K562 (cell line): Measurements from ENCODE around the gene OR2V2. TPM values are rescaled to one million over a fixed set of nuclear protein-coding genes. Genes with fewer than 3 reads are reported as not detected.

Source experiments
- CBX8 ChIP-seq: fragments of 200-600 bp; sonication (generic); IDR thresholded peaks from 2 replicates; pipeline ENCODE4 v1.6.1; 2012; ENCODE audit warnings: borderline replicate concordance, mixed run types, low read depth, mild to moderate bottlenecking, moderate library complexity, mixed read lengths, low read length, control low read depth, inconsistent platforms; ENCODE audit not compliant: poor library complexity, severe bottlenecking; ENCODE audit errors: extremely low read depth
- CHCHD3 ChIP-seq: fragments of 250-450 bp; sonication (Bioruptor Pico); IDR thresholded peaks from 2 replicates; pipeline ENCODE4 v2.1.2; 2022; ENCODE audit warnings: mild to moderate bottlenecking
- CREB3L1 ChIP-seq: fragments of 450-650 bp; IDR thresholded peaks from 2 replicates; pipeline ENCODE4 v1.6.1; 2014; ENCODE audit warnings: low read depth, mild to moderate bottlenecking, moderate library complexity, borderline replicate concordance
- ESRRB ChIP-seq: fragments of 250-450 bp; sonication (Bioruptor Pico); IDR thresholded peaks from 2 replicates; pipeline ENCODE4 v1.5.0; 2020; ENCODE audit warnings: mild to moderate bottlenecking, moderate library complexity, borderline replicate concordance
- KLF16 ChIP-seq: IDR thresholded peaks from 2 replicates; pipeline ENCODE4 v1.6.1; 2016; ENCODE audit warnings: antibody characterized with exemption
- MCM3 ChIP-seq: fragments of 450-650 bp; IDR thresholded peaks from 2 replicates; pipeline ENCODE4 v1.6.1; 2016
- MYNN ChIP-seq, 2 experiments: sonication (generic); formaldehyde crosslinking in 1 of 2; IDR thresholded peaks; 2 replicates each; pipeline versions ENCODE4 v1.5.0 to v1.6.1; 2016 to 2020; ENCODE audit warnings: antibody characterized with exemption in 1 of 2, missing genetic modification reagents in 1 of 2
- NFYB ChIP-seq: IDR thresholded peaks from 2 replicates; pipeline ENCODE4 v1.6.1; 2011; ENCODE audit warnings: mild to moderate bottlenecking, moderate library complexity; ENCODE audit not compliant: insufficient read length; ENCODE audit errors: extremely low read depth
- NKRF ChIP-seq: fragments of 450-650 bp; IDR thresholded peaks from 2 replicates; pipeline ENCODE4 v1.6.1; 2016; ENCODE audit warnings: borderline replicate concordance
- RB1 ChIP-seq: fragments of 450-650 bp; IDR thresholded peaks from 2 replicates; pipeline ENCODE4 v1.6.1; 2017; ENCODE audit warnings: low read depth, mild to moderate bottlenecking
- SLC30A9 ChIP-seq: fragments of 250-450 bp; sonication (Bioruptor Pico); IDR thresholded peaks from 2 replicates; pipeline ENCODE4 v1.8.0; 2022; ENCODE audit warnings: mild to moderate bottlenecking, moderate library complexity
- SNAPC5 ChIP-seq: fragments of 250-450 bp; sonication (Bioruptor Pico); IDR thresholded peaks from 2 replicates; pipeline ENCODE4 v1.8.0; 2021; ENCODE audit warnings: moderate library complexity, mild to moderate bottlenecking, inconsistent platforms
- SNIP1 ChIP-seq: fragments of 450-650 bp; IDR thresholded peaks from 2 replicates; pipeline ENCODE4 v1.7.1; 2017; ENCODE audit warnings: low read depth, mild to moderate bottlenecking
- TSC22D4 ChIP-seq: fragments of 450-650 bp; IDR thresholded peaks from 2 replicates; pipeline ENCODE4 v1.6.1; 2016; ENCODE audit warnings: missing genetic modification characterization, missing biosample characterization, control low read depth
- U2AF1 ChIP-seq: fragments of 200-400 bp; formaldehyde crosslinking; optimal IDR thresholded peaks from 2 replicates; pipeline ENCODE3; 2017; ENCODE audit warnings: mild to moderate bottlenecking, low read depth, low read length, moderate library complexity
- ZEB2 ChIP-seq: fragments of 450-650 bp; IDR thresholded peaks from 2 replicates; pipeline ENCODE4 v1.6.1; 2016
- ZFP36 ChIP-seq: fragments of 150-350 bp; IDR thresholded peaks from 2 replicates; pipeline ENCODE4 v1.6.1; 2018; ENCODE audit warnings: low read length, low read depth; ENCODE audit not compliant: partially characterized antibody
- ZNF217 ChIP-seq: sonication (generic); formaldehyde crosslinking; IDR thresholded peaks from 2 replicates; pipeline ENCODE4 v1.8.0; 2022; ENCODE audit warnings: mild to moderate bottlenecking, missing genetic modification reagents
- ZNF274 ChIP-seq: IDR thresholded peaks from 2 replicates; pipeline ENCODE4 v1.6.1; 2011; ENCODE audit warnings: low read depth, mild to moderate bottlenecking, low read length, moderate library complexity, borderline replicate concordance
- ZNF668 ChIP-seq: fragments of 250-450 bp; sonication (Bioruptor Pico); IDR thresholded peaks from 2 replicates; pipeline ENCODE4 v1.8.0; 2022; ENCODE audit warnings: mild to moderate bottlenecking, inconsistent platforms
- ZNF695 ChIP-seq: fragments of 450-650 bp; formaldehyde crosslinking; IDR thresholded peaks from 2 replicates; pipeline ENCODE4 v1.4.0; 2020; ENCODE audit warnings: mild to moderate bottlenecking, moderate library complexity
- ZNF764 ChIP-seq: fragments of 250-450 bp; sonication (Bioruptor Pico); IDR thresholded peaks from 2 replicates; pipeline ENCODE4 v1.4.0; 2020; ENCODE audit warnings: low read depth, mild to moderate bottlenecking, moderate library complexity
- ZNF785 ChIP-seq: fragments of 250-450 bp; sonication (Bioruptor Pico); IDR thresholded peaks from 2 replicates; pipeline ENCODE4 v1.4.0; 2020; ENCODE audit warnings: mild to moderate bottlenecking
- ZNF830 ChIP-seq: fragments of 250-450 bp; sonication (Bioruptor Pico); IDR thresholded peaks from 2 replicates; pipeline ENCODE4 v1.5.0; 2021; ENCODE audit warnings: mild to moderate bottlenecking
- polyA plus RNA-seq, 8 experiments: library from polyadenylated mRNA; depleted of rRNA in 4 of 8; stranded (reverse) in 5 of 8; unstranded in 3 of 8; fragments of >200 nt; fragmentation: Nextera tagmentation in 2 of 8; fragmentation: Illumina TruSeq in 1 of 8; extraction: Ambion mirVana in 2 of 8; extraction: Trizol in 1 of 8; gene quantifications; 2 replicates each; pipeline versions ENCODE4 v1.2.1 to v1.2.3, GENCODE V29; 2011 to 2014; ENCODE audit warnings: inconsistent platforms in 1 of 8, missing spikeins in 1 of 8
- total RNA-seq, 7 experiments: library from RNA; depleted of rRNA in 6 of 7; stranded (reverse); fragments of >200 nt in 6 of 7; fragmentation: Illumina TruSeq in 2 of 7; extraction: Trizol in 2 of 7; gene quantifications; 2 replicates each; pipeline versions ENCODE4 v1.2.1 to v1.2.3, GENCODE V29; 2011 to 2021; ENCODE audit warnings: low replicate concordance in 1 of 7
- TF ChIP-seq, protein P1 (sequence below): IDR thresholded peaks from 3 replicates; pipeline ENCODE4 v1.6.1; 2011; ENCODE audit warnings: borderline replicate concordance, mild to moderate bottlenecking; ENCODE audit not compliant: insufficient read length, insufficient read depth

Gene OR2V2
- total and polyA plus RNA-seq, 9 of the 15 experiments (the other 6 are each of a cell fraction or from before 2014, with no cell fraction given), result 0.01 TPM; not detected in 8

GRCh38 chr5:181207214-181207959 is 60.0 kb downstream of the OR2V2 start (continued):
- TF ChIP-seq ZNF274 (0 out of 2 replicates have a peak, but pooled peaks have one; percentile 49), NFYB (no peak), KLF16 (no peak), ZNF764 (CRISPR knock-in tag) (peak; percentile 74; the same call in 1 of the 2 replicates), SNAPC5 (CRISPR knock-in tag) (no peak), ZNF695 (no peak), MCM3 (no peak), ZNF668 (no peak), CREB3L1 (no peak), ZNF830 (CRISPR knock-in tag) (no peak), U2AF1 (no peak), ZNF217 (CRISPR knock-in tag) (no peak), TSC22D4 (tag) (no peak), ZEB2 (no peak), SNIP1 (no peak), SLC30A9 (CRISPR knock-in tag) (no peak), NKRF (peak; percentile 52; the same call in 1 of the 2 replicates), ESRRB (no peak), MYNN (IDR thresholded peaks at IDR 0.05) (no peak), MYNN (CRISPR knock-in tag; IDR thresholded peaks at IDR 0.05) (no peak), ZFP36 (peak; percentile 41), CHCHD3 (CRISPR knock-in tag) (no peak), ZNF785 (no peak), RB1 (no peak; the same call in 1 of the 2 replicates), CBX8 (no peak)
- TF ChIP-seq, protein P1, sequence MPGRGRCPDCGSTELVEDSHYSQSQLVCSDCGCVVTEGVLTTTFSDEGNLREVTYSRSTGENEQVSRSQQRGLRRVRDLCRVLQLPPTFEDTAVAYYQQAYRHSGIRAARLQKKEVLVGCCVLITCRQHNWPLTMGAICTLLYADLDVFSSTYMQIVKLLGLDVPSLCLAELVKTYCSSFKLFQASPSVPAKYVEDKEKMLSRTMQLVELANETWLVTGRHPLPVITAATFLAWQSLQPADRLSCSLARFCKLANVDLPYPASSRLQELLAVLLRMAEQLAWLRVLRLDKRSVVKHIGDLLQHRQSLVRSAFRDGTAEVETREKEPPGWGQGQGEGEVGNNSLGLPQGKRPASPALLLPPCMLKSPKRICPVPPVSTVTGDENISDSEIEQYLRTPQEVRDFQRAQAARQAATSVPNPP, result no peak
